Activated T-cell treated with anti-CD3 and anti-CD28 coated beads, Interleukin-2, amount 50 U/mL, for 72 hours (primary cell): ENCODE measurements around the gene GRID2. TPM values are rescaled to one million over a fixed set of nuclear protein-coding genes. Genes with fewer than 3 reads are reported as not detected.

Experiments
- ATAC-seq, 2 donors: fragments of 150-1000 bp; cut with Tn5 transposase; replicated peaks in 1 of 2; 2 replicates each; pipeline ENCODE4 v1.10.0; 2021; ENCODE audit warnings: moderate library complexity in 2 of 2, mild to moderate bottlenecking in 1 of 2
- DNase-seq, 2 donors: peaks; one replicate each; pipeline ENCODE4 v3.0.0; 2021 to 2022; ENCODE audit warnings: mixed read lengths in 1 of 2
- H3K27ac Mint-ChIP-seq: one replicate; pipeline ENCODE4 v1.8.0; 2022; ENCODE audit warnings: mild to moderate bottlenecking, moderate library complexity, mixed read lengths
- H3K27me3 Mint-ChIP-seq: one replicate; pipeline ENCODE4 v1.8.0; 2022; ENCODE audit warnings: low read depth, mixed read lengths
- H3K36me3 Mint-ChIP-seq, 2 donors: one replicate each; pipeline ENCODE4 v1.8.0; 2022; ENCODE audit warnings: mixed read lengths in 2 of 2, mild to moderate bottlenecking in 1 of 2; ENCODE audit not compliant: insufficient read depth in 2 of 2
- H3K4me1 Mint-ChIP-seq: one replicate; pipeline ENCODE4 v1.8.0; 2022; ENCODE audit warnings: low read depth, mixed read lengths
- H3K4me3 Mint-ChIP-seq, 2 donors: one replicate each; pipeline ENCODE4 v1.8.0; 2022; ENCODE audit warnings: mild to moderate bottlenecking in 2 of 2, mixed read lengths in 2 of 2, moderate library complexity in 2 of 2
- H3K9me3 Mint-ChIP-seq, 2 donors: one replicate each; pipeline ENCODE4 v1.8.0; 2022; ENCODE audit warnings: mixed read lengths in 2 of 2
- total RNA-seq, 2 donors: library from RNA; stranded (reverse); gene quantifications; one replicate each; pipeline ENCODE4 v1.2.3, GENCODE V29; 2022

GRID2 gene
- total RNA-seq, 2 donors from 2014 or later = not detected

DNA sequence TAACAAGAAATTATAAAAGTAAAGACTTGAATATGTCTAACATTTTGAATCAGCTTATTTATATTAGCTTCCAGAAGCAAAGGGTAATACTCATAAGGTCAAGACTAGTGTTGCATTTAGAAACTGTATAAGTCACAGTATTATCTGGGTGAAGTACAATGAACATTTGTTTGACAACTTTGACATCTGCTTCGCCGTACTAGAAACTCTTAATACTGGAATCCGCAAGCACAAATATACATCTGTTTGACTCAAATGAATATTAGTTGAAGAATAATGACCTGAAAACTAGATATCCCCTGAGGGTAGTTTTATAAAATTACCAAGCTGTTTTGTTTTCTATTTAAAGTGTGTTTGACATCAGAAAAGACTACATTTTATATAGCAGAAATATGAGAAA, 1389.4 kb downstream of the GRID2 start:
- H3K36me3 Mint-ChIP-seq = no peaks in the 10 kb centered on the region
- no peak for DNase-seq
- peaks cover 4 to 5% of the 10 kb centered on the region in 2 donors for H3K9me3 Mint-ChIP-seq
- H3K4me1 Mint-ChIP-seq = no peaks in the 10 kb centered on the region
- H3K27me3 Mint-ChIP-seq = no peaks in the 10 kb centered on the region
- H3K4me3 Mint-ChIP-seq = no peak overlapping the region
- ATAC-seq = no peak
- no peak overlapping the region for H3K27ac Mint-ChIP-seq

DNA sequence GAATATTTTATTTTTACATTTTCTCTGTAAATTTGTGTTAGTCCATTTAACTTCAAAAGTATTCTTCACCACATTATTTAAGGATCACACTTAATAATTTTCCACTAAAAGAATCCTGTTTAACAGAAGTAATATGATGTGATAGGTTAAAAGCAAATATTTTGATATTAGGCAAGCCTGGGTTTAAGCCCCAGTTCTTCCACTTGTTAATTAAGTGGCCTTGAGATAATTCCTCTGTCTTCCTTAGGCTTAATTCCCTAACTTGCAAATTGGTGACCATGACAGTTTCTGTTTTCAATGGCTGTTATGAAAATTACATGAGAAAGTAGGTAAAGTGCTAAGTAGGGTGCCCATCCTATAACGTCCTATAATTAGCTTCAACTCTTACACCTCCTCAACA, 1394.9 kb downstream of the GRID2 start:
- H3K4me3 Mint-ChIP-seq = no peak overlapping the region
- DNase-seq (no peak), ATAC-seq (no peak)
- no peaks in the 10 kb centered on the region for H3K4me1 Mint-ChIP-seq
- no peaks in the 10 kb centered on the region for H3K27me3 Mint-ChIP-seq
- H3K9me3 Mint-ChIP-seq = peaks cover 1 to 6% of the 10 kb centered on the region in 2 donors
- H3K27ac Mint-ChIP-seq = no peak overlapping the region
- no peaks in the 10 kb centered on the region for H3K36me3 Mint-ChIP-seq

GRCh38 chr4:93700571-93700970, 1396.8 kb downstream of the GRID2 start:
- Mint-ChIP-seq H3K9me3 (peaks cover 4 to 5% of the 10 kb centered on the region in 2 donors), H3K27me3 (no peaks in the 10 kb centered on the region), H3K4me3 (no peak overlapping the region), H3K27ac (no peak overlapping the region), H3K36me3 (peaks cover 0 to 2% of the 10 kb centered on the region in 2 donors), H3K4me1 (no peaks in the 10 kb centered on the region)
- ATAC-seq = no peak
- no peak for DNase-seq

DNA sequence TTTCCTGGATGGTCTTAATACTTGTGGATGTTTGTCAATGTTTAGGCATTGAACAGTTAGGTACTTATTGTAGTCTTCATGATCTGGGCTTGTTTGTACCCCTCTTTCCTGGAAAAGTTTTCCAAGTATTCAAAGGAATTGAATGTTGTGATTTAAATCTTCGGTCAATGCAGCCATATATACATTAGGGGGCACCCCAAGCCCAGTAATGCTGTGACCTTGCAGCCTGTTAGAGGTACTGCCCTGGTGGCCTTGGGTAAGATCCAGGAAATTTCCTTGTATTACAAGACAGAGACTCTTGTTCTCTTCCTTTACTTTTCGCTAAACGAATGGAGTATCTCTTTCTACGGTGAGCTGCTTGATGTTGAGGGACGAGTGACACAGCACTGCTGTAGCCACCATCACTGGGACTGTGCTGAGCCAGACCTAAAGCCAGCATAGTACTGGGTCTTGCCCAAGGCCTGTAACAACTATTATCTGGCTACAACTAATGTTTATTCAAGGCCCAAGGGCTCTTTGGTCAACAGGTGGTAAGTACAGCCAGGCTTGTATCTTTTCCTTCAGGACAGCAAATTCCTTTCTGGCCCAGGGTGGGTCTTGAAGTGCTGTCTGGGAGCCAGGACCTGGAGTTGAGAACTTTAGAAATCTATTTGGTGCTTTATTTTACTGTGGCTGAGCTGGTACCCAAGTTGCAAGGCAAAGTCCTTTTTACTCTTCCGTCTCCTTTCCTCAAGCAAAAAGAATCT, 1406.5 kb downstream of the GRID2 start:
- DNase-seq (no peak), ATAC-seq (no peak)
- H3K36me3 Mint-ChIP-seq = no peaks in the 10 kb centered on the region
- no peaks in the 10 kb centered on the region for H3K27me3 Mint-ChIP-seq
- H3K27ac Mint-ChIP-seq = no peak overlapping the region
- peaks cover 1 to 3% of the 10 kb centered on the region in 2 donors for H3K9me3 Mint-ChIP-seq
- no peak overlapping the region for H3K4me3 Mint-ChIP-seq
- no peaks in the 10 kb centered on the region for H3K4me1 Mint-ChIP-seq

- Mint-ChIP-seq H3K36me3 (no peaks in the 10 kb centered on the region), H3K9me3 (peaks cover 1 to 3% of the 10 kb centered on the region in 2 donors), H3K4me3 (no peak overlapping the region), H3K27me3 (no peaks in the 10 kb centered on the region), H3K27ac (no peak overlapping the region), H3K4me1 (no peaks in the 10 kb centered on the region)
- ATAC-seq (no peak), DNase-seq (no peak)
These were observed 1407.2 kb downstream of the GRID2 start for GRCh38 chr4:93710847-93711430.

GRCh38 chr4:93718233-93718632, 1414.5 kb downstream of the GRID2 start:
- Mint-ChIP-seq H3K36me3 (no peaks in the 10 kb centered on the region), H3K4me1 (no peaks in the 10 kb centered on the region), H3K27ac (no peak overlapping the region), H3K27me3 (no peaks in the 10 kb centered on the region), H3K4me3 (no peak overlapping the region), H3K9me3 (peaks cover 0 to 4% of the 10 kb centered on the region in 2 donors)
- no peak for ATAC-seq
- no peak for DNase-seq

- Mint-ChIP-seq H3K9me3 (peaks cover 2 to 5% of the 10 kb centered on the region in 2 donors), H3K4me3 (no peak overlapping the region), H3K36me3 (no peaks in the 10 kb centered on the region), H3K4me1 (no peaks in the 10 kb centered on the region), H3K27me3 (no peaks in the 10 kb centered on the region), H3K27ac (no peak overlapping the region)
- ATAC-seq (no peak), DNase-seq (no peak)
These were observed 1415.8 kb downstream of the GRID2 start for GRCh38 chr4:93719552-93719951.

DNA sequence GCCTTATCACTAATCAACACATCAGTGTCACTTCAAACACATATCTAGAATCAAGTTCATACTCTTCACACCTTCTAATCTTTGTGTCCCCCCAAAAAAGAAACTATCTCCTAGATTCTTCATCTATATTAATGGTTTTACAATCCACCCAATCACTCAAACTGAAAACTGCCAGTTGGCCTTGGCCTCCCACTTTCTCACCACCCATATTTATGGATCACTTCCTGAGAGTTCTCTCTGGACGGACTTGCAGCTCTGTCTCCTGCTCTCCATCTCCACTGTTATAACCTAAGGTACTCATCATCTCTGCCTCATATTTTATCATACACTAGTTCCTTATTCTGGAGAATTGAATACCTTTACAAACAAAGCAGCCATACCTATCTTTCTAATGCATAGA, 1418.7 kb downstream of the GRID2 start:
- DNase-seq (no peak), ATAC-seq (no peak)
- no peak overlapping the region for H3K4me3 Mint-ChIP-seq
- no peaks in the 10 kb centered on the region for H3K27me3 Mint-ChIP-seq
- peaks cover 3 to 5% of the 10 kb centered on the region in 2 donors for H3K9me3 Mint-ChIP-seq
- no peaks in the 10 kb centered on the region for H3K4me1 Mint-ChIP-seq
- no peaks in the 10 kb centered on the region for H3K36me3 Mint-ChIP-seq
- no peak overlapping the region for H3K27ac Mint-ChIP-seq

- no peaks in the 10 kb centered on the region for H3K27me3 Mint-ChIP-seq
- H3K4me1 Mint-ChIP-seq = no peaks in the 10 kb centered on the region
- H3K4me3 Mint-ChIP-seq = no peak overlapping the region
- ATAC-seq (no peak), DNase-seq (no peak)
- no peak overlapping the region for H3K27ac Mint-ChIP-seq
- no peaks in the 10 kb centered on the region for H3K36me3 Mint-ChIP-seq
- peaks cover 0 to 5% of the 10 kb centered on the region in 2 donors for H3K9me3 Mint-ChIP-seq
These were observed 1426.5 kb downstream of the GRID2 start for GRCh38 chr4:93730251-93730650.

- Mint-ChIP-seq H3K27ac (no peak overlapping the region), H3K27me3 (no peaks in the 10 kb centered on the region), H3K9me3 (peaks cover 1 to 5% of the 10 kb centered on the region in 2 donors), H3K36me3 (no peaks in the 10 kb centered on the region), H3K4me1 (no peaks in the 10 kb centered on the region), H3K4me3 (no peak overlapping the region)
- no peak for DNase-seq
- ATAC-seq = no peak
These were observed 1427.0 kb downstream of the GRID2 start for GRCh38 chr4:93730760-93731159.

- no peak overlapping the region for H3K27ac Mint-ChIP-seq
- no peak overlapping the region for H3K4me3 Mint-ChIP-seq
- peaks cover 2 to 5% of the 10 kb centered on the region in 2 donors for H3K9me3 Mint-ChIP-seq
- no peaks in the 10 kb centered on the region for H3K4me1 Mint-ChIP-seq
- no peak for ATAC-seq
- DNase-seq = no peak
- H3K36me3 Mint-ChIP-seq = no peaks in the 10 kb centered on the region
- H3K27me3 Mint-ChIP-seq = no peaks in the 10 kb centered on the region
These were observed 1427.7 kb downstream of the GRID2 start for GRCh38 chr4:93731456-93731855.

GRCh38 chr4:93732509-93732908, 1428.7 kb downstream of the GRID2 start:
- Mint-ChIP-seq H3K4me3 (no peak overlapping the region), H3K36me3 (no peaks in the 10 kb centered on the region), H3K9me3 (peaks cover 2 to 3% of the 10 kb centered on the region in 2 donors), H3K4me1 (no peaks in the 10 kb centered on the region), H3K27me3 (no peaks in the 10 kb centered on the region), H3K27ac (no peak overlapping the region)
- no peak for DNase-seq
- no peak for ATAC-seq

DNA sequence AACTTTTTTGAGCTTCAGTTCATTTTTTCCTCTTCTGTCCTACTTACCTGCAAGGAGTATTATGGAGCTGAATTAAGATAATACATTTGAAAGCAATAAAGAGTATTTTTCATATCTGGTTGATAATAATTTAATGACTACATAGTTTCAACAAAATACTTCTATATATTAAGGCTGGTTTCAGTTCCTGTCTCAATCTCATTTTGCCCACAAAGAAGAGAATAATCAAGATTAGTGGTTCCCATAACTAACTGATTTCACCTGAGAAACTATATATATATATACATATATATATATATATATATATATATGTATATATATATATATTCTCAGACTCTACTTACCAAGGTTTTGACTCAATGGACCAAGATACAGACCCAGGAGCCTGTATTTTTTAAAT, 1437.1 kb downstream of the GRID2 start:
- H3K9me3 Mint-ChIP-seq = peaks cover 2 to 6% of the 10 kb centered on the region in 2 donors
- no peak for ATAC-seq
- H3K4me1 Mint-ChIP-seq = no peaks in the 10 kb centered on the region
- H3K4me3 Mint-ChIP-seq = no peak overlapping the region
- no peak overlapping the region for H3K27ac Mint-ChIP-seq
- no peak for DNase-seq
- no peaks in the 10 kb centered on the region for H3K27me3 Mint-ChIP-seq
- no peaks in the 10 kb centered on the region for H3K36me3 Mint-ChIP-seq

GRCh38 chr4:93743022-93743421, 1439.3 kb downstream of the GRID2 start:
- H3K27me3 Mint-ChIP-seq = no peaks in the 10 kb centered on the region
- DNase-seq (no peak), ATAC-seq (no peak)
- no peak overlapping the region for H3K4me3 Mint-ChIP-seq
- H3K9me3 Mint-ChIP-seq = peaks cover 2 to 4% of the 10 kb centered on the region in 2 donors
- H3K27ac Mint-ChIP-seq = no peak overlapping the region
- no peaks in the 10 kb centered on the region for H3K36me3 Mint-ChIP-seq
- H3K4me1 Mint-ChIP-seq = no peaks in the 10 kb centered on the region
